Measurements from ENCODE around the gene CAMK1D.

DNA sequence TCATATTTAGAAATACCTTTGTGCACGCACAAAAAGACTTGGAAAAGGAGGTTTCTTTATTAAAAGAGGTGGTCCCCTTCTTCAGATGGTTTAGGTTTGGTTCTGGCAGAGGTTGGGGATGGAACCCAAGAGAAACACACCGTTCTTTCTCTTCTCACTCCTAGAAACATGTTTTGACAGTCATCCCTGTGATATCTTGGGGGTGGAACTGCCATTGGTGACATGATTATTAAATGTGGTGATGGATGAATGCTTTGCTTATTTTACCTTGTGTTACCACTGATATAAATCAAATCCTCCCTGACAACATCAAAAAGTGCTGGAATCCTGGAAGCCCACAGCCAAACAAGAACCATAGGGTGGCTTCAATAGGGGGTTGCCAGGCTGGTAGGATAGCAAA lies 505.6 kb downstream of the CAMK1D start:
- TF ChIP-seq EZH2phosphoT487 (IDR thresholded peaks at IDR 0.05; ENCODE audit: unreplicated experiment) (no peak), POLR2AphosphoS5 (IDR thresholded peaks at IDR 0.05; ENCODE audit: low read depth) (no peak), EZH2 (IDR thresholded peaks at IDR 0.05; ENCODE audit: low read depth, unreplicated experiment) (no peak), CREB1 (CRISPR knock-in tag; IDR thresholded peaks at IDR 0.05; ENCODE audit: low read depth) (no peak), JUNB (IDR thresholded peaks at IDR 0.05; ENCODE audit: unreplicated experiment) (no peak), NANOG (IDR thresholded peaks at IDR 0.05; ENCODE audit: borderline replicate concordance) (no peak), STAT1 (IDR thresholded peaks at IDR 0.05; ENCODE audit: unreplicated experiment) (no peak), ZNF114 (CRISPR knock-in tag; IDR thresholded peaks at IDR 0.05) (no peak), ZNF331 (CRISPR knock-in tag; IDR thresholded peaks at IDR 0.05; ENCODE audit: low read depth) (no peak)
- TF ChIP-seq, protein P1, sequence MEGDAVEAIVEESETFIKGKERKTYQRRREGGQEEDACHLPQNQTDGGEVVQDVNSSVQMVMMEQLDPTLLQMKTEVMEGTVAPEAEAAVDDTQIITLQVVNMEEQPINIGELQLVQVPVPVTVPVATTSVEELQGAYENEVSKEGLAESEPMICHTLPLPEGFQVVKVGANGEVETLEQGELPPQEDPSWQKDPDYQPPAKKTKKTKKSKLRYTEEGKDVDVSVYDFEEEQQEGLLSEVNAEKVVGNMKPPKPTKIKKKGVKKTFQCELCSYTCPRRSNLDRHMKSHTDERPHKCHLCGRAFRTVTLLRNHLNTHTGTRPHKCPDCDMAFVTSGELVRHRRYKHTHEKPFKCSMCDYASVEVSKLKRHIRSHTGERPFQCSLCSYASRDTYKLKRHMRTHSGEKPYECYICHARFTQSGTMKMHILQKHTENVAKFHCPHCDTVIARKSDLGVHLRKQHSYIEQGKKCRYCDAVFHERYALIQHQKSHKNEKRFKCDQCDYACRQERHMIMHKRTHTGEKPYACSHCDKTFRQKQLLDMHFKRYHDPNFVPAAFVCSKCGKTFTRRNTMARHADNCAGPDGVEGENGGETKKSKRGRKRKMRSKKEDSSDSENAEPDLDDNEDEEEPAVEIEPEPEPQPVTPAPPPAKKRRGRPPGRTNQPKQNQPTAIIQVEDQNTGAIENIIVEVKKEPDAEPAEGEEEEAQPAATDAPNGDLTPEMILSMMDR (conservative IDR thresholded peaks at IDR 0.05; ENCODE audit: low read depth in 2 of 2): no peak
- TF ChIP-seq, protein P2, sequence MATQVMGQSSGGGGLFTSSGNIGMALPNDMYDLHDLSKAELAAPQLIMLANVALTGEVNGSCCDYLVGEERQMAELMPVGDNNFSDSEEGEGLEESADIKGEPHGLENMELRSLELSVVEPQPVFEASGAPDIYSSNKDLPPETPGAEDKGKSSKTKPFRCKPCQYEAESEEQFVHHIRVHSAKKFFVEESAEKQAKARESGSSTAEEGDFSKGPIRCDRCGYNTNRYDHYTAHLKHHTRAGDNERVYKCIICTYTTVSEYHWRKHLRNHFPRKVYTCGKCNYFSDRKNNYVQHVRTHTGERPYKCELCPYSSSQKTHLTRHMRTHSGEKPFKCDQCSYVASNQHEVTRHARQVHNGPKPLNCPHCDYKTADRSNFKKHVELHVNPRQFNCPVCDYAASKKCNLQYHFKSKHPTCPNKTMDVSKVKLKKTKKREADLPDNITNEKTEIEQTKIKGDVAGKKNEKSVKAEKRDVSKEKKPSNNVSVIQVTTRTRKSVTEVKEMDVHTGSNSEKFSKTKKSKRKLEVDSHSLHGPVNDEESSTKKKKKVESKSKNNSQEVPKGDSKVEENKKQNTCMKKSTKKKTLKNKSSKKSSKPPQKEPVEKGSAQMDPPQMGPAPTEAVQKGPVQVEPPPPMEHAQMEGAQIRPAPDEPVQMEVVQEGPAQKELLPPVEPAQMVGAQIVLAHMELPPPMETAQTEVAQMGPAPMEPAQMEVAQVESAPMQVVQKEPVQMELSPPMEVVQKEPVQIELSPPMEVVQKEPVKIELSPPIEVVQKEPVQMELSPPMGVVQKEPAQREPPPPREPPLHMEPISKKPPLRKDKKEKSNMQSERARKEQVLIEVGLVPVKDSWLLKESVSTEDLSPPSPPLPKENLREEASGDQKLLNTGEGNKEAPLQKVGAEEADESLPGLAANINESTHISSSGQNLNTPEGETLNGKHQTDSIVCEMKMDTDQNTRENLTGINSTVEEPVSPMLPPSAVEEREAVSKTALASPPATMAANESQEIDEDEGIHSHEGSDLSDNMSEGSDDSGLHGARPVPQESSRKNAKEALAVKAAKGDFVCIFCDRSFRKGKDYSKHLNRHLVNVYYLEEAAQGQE (IDR thresholded peaks at IDR 0.05; ENCODE audit: unreplicated experiment): no peak
- TF ChIP-seq, protein P3, sequence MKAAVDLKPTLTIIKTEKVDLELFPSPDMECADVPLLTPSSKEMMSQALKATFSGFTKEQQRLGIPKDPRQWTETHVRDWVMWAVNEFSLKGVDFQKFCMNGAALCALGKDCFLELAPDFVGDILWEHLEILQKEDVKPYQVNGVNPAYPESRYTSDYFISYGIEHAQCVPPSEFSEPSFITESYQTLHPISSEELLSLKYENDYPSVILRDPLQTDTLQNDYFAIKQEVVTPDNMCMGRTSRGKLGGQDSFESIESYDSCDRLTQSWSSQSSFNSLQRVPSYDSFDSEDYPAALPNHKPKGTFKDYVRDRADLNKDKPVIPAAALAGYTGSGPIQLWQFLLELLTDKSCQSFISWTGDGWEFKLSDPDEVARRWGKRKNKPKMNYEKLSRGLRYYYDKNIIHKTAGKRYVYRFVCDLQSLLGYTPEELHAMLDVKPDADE (IDR thresholded peaks at IDR 0.05): no peak
